Adipose tissue (tissue), 3 donors: Measurements from ENCODE around the gene CEP135. TPM values are rescaled to one million over a fixed set of nuclear protein-coding genes. Genes with fewer than 3 reads are reported as not detected.

ENCODE experiments used
- H3K27ac ChIP-seq: one replicate; pipeline ENCODE4 v1.5.1; 2013; ENCODE audit warnings: low read depth, low read length
- WGBS, 3 donors: extraction: QIAGEN DNeasy Blood & Tissue Kit; methylation state at CpG; one replicate each; pipeline ENCODE4 v1.1.7; 2013; 5-methylcytosine and 5-hydroxymethylcytosine counted together
- polyA plus RNA-seq, 3 donors: library from polyadenylated mRNA; stranded (reverse); fragments of 200-250 nt; gene quantifications; one replicate each; pipeline ENCODE4 v1.2.3, GENCODE V29; 2013
- donor health status: healthy with polysubstance abuse.
- donor health status: Bipolar disorder and iron deficiency.
- donor health status: healthy.

The CEP135 gene, protein sequence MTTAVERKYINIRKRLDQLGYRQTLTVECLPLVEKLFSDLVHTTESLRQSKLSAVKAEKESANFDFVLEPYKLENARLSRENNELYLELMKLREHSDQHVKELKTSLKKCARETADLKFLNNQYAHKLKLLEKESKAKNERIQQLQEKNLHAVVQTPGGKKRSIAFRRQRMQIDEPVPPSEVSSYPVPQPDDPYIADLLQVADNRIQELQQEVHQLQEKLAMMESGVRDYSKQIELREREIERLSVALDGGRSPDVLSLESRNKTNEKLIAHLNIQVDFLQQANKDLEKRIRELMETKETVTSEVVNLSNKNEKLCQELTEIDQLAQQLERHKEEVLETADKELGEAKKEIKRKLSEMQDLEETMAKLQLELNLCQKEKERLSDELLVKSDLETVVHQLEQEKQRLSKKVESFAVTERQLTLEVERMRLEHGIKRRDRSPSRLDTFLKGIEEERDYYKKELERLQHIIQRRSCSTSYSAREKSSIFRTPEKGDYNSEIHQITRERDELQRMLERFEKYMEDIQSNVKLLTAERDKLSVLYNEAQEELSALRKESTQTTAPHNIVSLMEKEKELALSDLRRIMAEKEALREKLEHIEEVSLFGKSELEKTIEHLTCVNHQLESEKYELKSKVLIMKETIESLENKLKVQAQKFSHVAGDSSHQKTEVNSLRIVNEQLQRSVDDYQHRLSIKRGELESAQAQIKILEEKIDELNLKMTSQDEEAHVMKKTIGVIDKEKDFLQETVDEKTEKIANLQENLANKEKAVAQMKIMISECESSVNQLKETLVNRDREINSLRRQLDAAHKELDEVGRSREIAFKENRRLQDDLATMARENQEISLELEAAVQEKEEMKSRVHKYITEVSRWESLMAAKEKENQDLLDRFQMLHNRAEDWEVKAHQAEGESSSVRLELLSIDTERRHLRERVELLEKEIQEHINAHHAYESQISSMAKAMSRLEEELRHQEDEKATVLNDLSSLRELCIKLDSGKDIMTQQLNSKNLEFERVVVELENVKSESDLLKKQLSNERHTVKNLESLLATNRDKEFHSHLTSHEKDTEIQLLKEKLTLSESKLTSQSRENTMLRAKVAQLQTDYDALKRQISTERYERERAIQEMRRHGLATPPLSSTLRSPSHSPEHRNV
- 1 to 10 TPM; 1.1 to 2.1 (median 1.9) TPM for polyA plus RNA-seq

GRCh38 chr4:55948726-55949481, at the start of gene CEP135:
CEP135 (plus strand) TSS chr4:55948945; CDS start chr4:55952131, 3,186 bp downstream.
- WGBS, 3 donors: 0 to 1% (median 0%) methylated on average over 68 to 77 of the region's 77 CpGs
- H3K27ac ChIP-seq: peak within 1 kb of the TSS; percentile 83

DNA sequence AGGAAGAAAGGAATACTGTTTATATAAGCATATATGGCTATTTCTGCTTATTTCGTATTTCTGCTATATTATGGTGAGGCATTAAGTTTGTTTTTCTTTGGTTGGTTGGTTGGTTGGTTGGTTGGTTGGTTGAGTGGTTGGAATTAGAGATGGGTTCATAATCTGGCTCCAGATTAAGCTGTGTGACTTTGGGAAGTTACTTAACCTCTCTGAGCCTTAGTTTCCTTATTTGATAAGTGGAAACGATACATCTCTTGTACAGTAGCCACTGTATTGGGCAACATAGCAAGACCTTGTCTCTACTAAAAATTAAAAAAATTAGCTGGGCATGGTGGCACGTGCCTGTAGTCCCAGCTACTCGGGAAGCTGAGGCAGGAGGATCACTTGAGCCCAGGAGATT, 46.1 kb upstream of the CEP135 start:
- H3K27ac ChIP-seq: no peak overlapping the region
- WGBS, 3 donors: 91 to 98% (median 96%) methylated on average over 4 of the region's 4 CpGs

DNA sequence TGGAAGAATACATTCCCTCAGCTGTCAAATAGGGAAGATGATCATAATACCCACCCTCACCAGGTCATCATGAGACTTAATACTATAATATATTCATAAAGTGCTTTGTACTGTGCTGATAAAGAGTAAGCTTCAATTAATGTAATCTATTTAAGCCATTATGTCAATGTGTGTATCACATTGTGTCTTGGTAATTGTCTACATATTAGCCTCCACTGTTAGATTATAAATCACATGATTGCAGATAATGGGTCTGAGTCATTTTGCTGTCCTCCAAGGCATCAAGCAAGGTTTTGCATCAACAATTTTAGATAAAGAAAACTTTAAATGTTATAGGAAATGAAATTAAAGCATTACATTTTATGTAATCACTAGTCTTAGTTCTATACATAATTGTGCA, 45.2 kb upstream of the CEP135 start:
- no peak overlapping the region for H3K27ac ChIP-seq

- no peak overlapping the region for H3K27ac ChIP-seq
These were observed 44.2 kb upstream of the CEP135 start for GRCh38 chr4:55904576-55904975.

DNA sequence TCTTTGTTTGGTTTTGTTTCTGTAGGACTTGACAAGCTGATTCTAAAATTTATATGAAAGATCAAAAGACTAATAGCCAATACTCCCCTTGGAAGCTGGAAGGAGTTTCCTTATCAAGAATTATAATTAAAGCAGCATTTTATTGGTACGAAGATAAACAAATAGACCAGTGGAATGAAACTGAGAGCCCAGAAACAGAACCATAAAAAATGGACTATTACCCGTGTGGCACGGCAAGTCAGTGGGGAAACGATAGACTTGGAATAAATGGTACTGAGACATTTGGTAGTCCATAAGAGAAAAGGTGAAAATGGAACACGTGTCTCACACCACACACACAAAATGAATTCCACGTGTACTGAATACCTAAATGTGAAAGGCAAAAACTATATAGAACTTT, 42.4 kb upstream of the CEP135 start:
- no peak overlapping the region for H3K27ac ChIP-seq
- WGBS, 3 donors: 78 to 86% (median 79%) methylated on average over 6 of the region's 6 CpGs

DNA sequence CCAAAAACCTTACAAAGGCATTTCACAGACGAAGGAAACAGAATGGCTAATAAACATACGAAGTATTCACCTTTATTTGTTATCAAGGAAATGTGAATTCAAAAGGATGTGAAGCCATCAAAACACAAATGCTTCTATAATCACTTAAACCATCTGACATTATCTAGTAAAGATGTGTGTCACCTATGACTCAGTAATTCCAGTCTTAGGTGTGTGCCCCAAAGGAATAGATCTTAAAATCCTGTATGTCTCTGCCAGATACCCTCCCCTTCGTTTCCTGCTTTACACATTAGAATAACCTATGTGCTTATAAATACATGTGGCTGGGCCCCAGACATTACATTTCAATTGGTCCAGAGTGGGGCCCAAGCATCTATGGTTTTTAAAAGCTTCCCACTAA, 41.8 kb upstream of the CEP135 start:
- H3K27ac ChIP-seq: no peak overlapping the region
- 70 to 74% (median 72%) methylated on average over 3 of the region's 3 CpGs for WGBS, 3 donors

DNA sequence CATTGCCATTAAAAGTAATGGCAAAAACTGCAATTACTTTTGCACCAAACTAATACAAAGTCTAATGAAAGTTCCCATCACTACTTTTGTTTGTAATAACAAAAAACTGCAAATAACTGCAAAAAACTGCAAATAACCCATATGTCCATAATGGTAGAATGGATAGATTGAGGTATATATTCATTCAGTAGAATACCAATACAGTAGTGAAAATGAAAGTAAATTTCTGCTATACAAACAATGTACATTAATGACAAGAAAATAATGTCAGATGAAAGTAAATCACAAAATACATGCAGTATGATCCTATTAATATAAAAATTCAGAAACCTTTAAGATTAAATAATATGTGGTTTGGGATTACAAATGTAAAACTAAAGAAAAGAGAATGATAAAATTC, 41.3 kb upstream of the CEP135 start:
- no peak overlapping the region for H3K27ac ChIP-seq

- H3K27ac ChIP-seq: no peak overlapping the region
- 93 to 100% (median 95%) methylated on average over 1 of the region's 1 CpG for WGBS, 3 donors
These were observed 38.6 kb upstream of the CEP135 start for GRCh38 chr4:55910140-55910539.

GRCh38 chr4:55912249-55912648, 36.5 kb upstream of the CEP135 start:
- 69 to 89% (median 84%) methylated on average over 6 of the region's 6 CpGs for WGBS, 3 donors
- no peak overlapping the region for H3K27ac ChIP-seq

- WGBS, 3 donors: 62 to 70% (median 67%) methylated on average over 5 of the region's 5 CpGs
- H3K27ac ChIP-seq: no peak overlapping the region
These were observed 28.2 kb upstream of the CEP135 start for GRCh38 chr4:55920571-55920970.

GRCh38 chr4:55921093-55921492, 27.7 kb upstream of the CEP135 start:
- no peak overlapping the region for H3K27ac ChIP-seq
- WGBS, 3 donors: 73 to 81% (median 77%) methylated on average over 3 of the region's 3 CpGs

DNA sequence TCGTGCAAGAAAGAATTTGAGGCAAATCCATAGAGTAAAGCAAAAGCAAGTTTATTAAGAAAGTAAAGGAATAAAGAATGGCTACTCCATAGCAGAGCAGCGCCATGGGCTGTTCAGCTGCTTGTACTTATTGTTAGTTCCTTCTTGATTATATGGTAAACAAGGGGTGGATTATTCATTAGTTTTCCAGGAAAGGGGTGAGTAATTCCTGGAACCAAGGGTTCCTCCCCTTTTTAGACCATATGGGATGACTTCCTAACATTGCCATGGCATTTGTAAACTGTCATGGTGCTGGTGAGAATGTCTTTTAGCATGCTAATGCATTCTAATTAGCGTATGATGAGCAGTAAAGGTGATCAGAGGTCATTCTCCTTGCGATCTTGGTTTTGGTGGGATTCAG, 23.5 kb upstream of the CEP135 start:
- H3K27ac ChIP-seq: no peak overlapping the region
- WGBS, 3 donors: 81 to 88% (median 85%) methylated on average over 4 of the region's 4 CpGs

GRCh38 chr4:55926610-55927009, 22.1 kb upstream of the CEP135 start:
- no peak overlapping the region for H3K27ac ChIP-seq

DNA sequence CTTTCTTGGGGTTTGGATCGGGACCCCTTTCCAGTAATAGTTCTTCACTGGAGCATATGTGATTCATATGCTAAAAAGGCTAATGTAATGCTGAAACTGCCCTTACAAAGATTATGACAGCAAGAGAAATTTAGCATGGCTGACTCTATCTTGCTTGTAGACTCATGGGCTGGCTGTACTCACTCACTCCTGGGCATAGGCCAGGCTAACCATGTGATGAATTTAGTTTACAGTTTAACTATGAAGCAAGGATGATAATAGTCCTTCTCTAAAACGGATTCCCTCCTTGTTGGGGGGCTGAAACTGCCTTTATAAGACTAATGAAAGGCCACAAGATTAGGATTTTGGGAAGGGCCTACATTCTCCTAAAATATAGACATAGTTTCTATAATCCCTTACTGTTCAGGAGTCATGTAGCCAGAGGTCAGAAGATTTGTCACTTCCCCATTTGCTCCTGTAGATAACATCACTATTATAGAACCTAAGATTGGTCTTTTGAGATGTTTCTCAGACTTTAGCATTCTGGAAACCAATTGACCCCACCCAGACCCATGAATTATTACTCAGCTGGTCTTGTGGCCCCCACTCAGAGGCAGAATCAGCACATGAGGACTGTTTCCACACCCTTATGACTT, 20.8 kb upstream of the CEP135 start:
- H3K27ac ChIP-seq: no peak overlapping the region
- WGBS, 3 donors: 73 to 87% (median 84%) methylated on average over 2 of the region's 2 CpGs

GRCh38 chr4:55928846-55929245, 19.9 kb upstream of the CEP135 start:
- no peak overlapping the region for H3K27ac ChIP-seq
- 53 to 77% (median 65%) methylated on average over 1 of the region's 1 CpG for WGBS, 3 donors

DNA sequence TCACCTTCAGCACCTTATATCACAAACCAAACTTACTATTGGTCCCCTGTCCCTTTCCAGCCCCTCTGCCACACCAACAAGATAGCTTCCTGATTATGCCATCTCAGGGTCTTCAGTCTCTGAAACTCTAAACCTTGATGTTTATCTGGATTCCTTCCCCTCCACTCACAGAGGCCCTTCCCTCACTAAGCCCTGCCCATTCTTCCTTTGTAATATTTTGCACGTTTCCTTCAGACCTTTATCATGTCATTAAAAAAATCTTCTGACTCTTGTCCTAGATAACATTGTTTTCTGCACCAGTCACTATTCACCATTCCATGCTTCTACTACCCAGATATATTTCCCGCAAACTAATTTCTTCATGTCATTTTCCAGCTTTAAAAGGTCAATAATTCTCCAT, 17.7 kb upstream of the CEP135 start:
- 55 to 62% (median 62%) methylated on average over 2 of the region's 2 CpGs for WGBS, 3 donors
- H3K27ac ChIP-seq: no peak overlapping the region

GRCh38 chr4:55931833-55932232, 16.9 kb upstream of the CEP135 start:
- WGBS, 3 donors: 64 to 85% (median 83%) methylated on average over 3 of the region's 3 CpGs
- H3K27ac ChIP-seq: no peak overlapping the region

DNA sequence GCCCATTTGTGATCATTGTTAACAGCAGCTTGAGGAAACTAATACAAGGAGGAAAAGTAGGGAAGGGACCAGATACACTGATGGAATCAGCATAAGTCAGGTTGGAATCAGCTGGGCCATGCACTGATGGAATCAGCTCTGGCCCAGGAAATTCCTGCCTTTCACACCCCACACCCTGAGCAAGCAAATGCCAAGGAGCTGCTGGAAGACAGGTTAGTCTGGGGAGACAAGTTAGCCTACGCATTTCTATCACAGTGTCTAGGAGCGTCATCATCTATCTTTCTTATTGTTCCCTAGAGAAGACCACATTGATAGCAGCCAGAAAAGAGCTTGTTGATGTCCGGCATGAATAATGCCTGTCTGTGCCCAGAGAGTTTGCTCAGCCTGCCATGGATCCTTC, 16.2 kb upstream of the CEP135 start:
- 84 to 94% (median 88%) methylated on average over 3 of the region's 3 CpGs for WGBS, 3 donors

More for the DNA sequence above, 16.2 kb upstream of the CEP135 start:
- H3K27ac ChIP-seq: no peak overlapping the region
